Uterus (tissue), 4 donors: ENCODE data around the gene GLB1L2. TPM values are rescaled to one million over a fixed set of nuclear protein-coding genes. Genes with fewer than 3 reads are reported as not detected.

Source experiments
- DNase-seq, 2 donors: peaks; one replicate each; pipeline ENCODE4 v3.0.0-alpha.2; 2019 to 2020
- H3K27ac ChIP-seq, 2 donors: fragments of 200-600 bp; sonication (generic); 1 replicate in 1 of 2; 2 replicates in 1 of 2; pipeline ENCODE4 v1.5.1; 2016 to 2018
- H3K27me3 ChIP-seq, 2 donors: fragments of 200-600 bp; sonication (generic); one replicate each; pipeline ENCODE4 v1.5.1; 2018 to 2019; ENCODE audit warnings: control low read depth in 1 of 2
- H3K36me3 ChIP-seq, 2 donors: fragments of 200-600 bp; sonication (generic); one replicate each; pipeline ENCODE4 v1.5.1; 2019; ENCODE audit warnings: control low read depth in 1 of 2
- H3K4me1 ChIP-seq, 2 donors: fragments of 200-600 bp; sonication (generic); one replicate each; pipeline ENCODE4 v1.5.1; 2018 to 2019; ENCODE audit warnings: control low read depth in 1 of 2
- H3K4me3 ChIP-seq, 2 donors: fragments of 200-600 bp; sonication (generic); 1 replicate in 1 of 2; 2 replicates in 1 of 2; pipeline ENCODE4 v1.5.1; 2018 to 2019; ENCODE audit warnings: mild to moderate bottlenecking in 1 of 2
- H3K9me3 ChIP-seq, 2 donors: fragments of 200-600 bp; sonication (generic); one replicate each; pipeline ENCODE4 v1.5.1; 2019; ENCODE audit warnings: control low read depth in 1 of 2
- POLR2A ChIP-seq, 2 donors: fragments of 450-650 bp; IDR thresholded peaks; one replicate each; pipeline ENCODE4 v1.6.1; 2016; ENCODE audit warnings: antibody characterized with exemption in 2 of 2, mild to moderate bottlenecking in 1 of 2, moderate library complexity in 1 of 2
- intact Hi-C: fragments of 100-400 bp; cut with DNase I; formaldehyde crosslinking; loops from one replicate; pipeline ENCODE4 v1.15.1; 2023; ENCODE audit warnings: low total_unique reads
- total RNA-seq, 4 donors: library from RNA; depleted of rRNA in 3 of 4; stranded (reverse); fragments of >200 nt in 3 of 4; gene quantifications; one replicate each; pipeline versions ENCODE4 v1.1.0 to v1.2.4, GENCODE V29; 2014 to 2023
- TF ChIP-seq, protein P1 (sequence below), 4 experiments: fragments of 200-600 bp in 2 of 4; fragments of 450-650 bp in 2 of 4; sonication (generic) in 2 of 4; IDR thresholded peaks; one replicate each; pipeline ENCODE4 v1.5.1; 2016 to 2019; ENCODE audit warnings: antibody characterized with exemption in 4 of 4, mild to moderate bottlenecking in 2 of 4, moderate library complexity in 1 of 4
- donor health status: DM: yes; HTN: yes; CAD: no.

Gene GLB1L2
- total RNA-seq, 4 donors from 2014 or later = 5.0 to 28.2 (median 16.7) TPM

DNA sequence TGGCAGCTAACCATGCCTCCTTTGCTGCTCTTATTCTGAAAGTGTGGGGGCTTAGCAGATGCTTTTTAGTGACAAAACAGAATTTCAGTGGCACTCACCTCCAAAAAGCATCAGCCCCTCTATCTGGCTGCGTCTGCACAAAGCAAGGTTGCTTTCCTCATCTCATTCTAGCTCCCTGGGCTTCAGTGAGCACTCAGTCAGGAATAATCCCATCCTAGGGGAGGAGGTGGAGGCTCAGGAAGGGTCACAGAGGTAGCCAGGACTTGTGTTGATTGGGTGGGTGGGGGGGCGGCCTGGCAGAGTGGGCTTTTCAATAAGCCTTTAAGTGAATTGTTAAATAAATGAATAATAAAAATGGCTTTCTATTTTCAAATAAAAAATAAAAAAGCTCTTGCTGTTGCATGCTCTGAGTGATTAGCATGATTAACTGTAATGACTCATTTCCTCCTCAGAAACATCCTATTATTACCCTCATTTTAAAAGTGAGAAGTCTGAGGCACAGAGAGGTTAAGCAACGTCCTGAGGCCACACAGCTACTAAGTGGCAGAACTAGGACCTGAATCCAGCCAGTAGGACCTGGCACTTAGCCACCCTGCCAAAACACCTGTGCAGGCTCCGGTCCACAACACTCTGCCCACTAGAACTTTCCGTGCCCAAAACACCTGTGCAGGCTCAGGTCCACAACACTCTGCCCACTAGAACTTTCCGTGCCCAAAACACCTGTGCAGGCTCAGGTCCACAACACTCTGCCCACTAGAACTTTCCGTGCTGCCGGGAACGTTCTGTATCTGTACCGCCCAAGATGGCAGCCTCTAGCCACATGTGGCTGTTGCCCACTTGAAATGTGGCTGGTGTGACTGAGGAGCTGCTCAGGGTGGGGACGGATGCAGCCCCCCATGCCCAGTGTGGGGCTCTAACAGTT, 74.7 kb downstream of the GLB1L2 start:
- DNase-seq = no peak
- Histone ChIP-seq H3K9me3 (no peaks in the 10 kb centered on the region), H3K4me3 (no peak overlapping the region), H3K27ac (no peak overlapping the region), H3K4me1 (peaks cover 0 to 5% of the 10 kb centered on the region in 2 donors), H3K27me3 (peaks cover 0 to 13% of the 10 kb centered on the region in 2 donors), H3K36me3 (no peaks in the 10 kb centered on the region)
- no peak for TF ChIP-seq POLR2A (IDR thresholded peaks at IDR 0.05)
- TF ChIP-seq, protein P1, sequence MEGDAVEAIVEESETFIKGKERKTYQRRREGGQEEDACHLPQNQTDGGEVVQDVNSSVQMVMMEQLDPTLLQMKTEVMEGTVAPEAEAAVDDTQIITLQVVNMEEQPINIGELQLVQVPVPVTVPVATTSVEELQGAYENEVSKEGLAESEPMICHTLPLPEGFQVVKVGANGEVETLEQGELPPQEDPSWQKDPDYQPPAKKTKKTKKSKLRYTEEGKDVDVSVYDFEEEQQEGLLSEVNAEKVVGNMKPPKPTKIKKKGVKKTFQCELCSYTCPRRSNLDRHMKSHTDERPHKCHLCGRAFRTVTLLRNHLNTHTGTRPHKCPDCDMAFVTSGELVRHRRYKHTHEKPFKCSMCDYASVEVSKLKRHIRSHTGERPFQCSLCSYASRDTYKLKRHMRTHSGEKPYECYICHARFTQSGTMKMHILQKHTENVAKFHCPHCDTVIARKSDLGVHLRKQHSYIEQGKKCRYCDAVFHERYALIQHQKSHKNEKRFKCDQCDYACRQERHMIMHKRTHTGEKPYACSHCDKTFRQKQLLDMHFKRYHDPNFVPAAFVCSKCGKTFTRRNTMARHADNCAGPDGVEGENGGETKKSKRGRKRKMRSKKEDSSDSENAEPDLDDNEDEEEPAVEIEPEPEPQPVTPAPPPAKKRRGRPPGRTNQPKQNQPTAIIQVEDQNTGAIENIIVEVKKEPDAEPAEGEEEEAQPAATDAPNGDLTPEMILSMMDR (IDR thresholded peaks at IDR 0.05) = no peak
- intact Hi-C loops = no loop called here

DNA sequence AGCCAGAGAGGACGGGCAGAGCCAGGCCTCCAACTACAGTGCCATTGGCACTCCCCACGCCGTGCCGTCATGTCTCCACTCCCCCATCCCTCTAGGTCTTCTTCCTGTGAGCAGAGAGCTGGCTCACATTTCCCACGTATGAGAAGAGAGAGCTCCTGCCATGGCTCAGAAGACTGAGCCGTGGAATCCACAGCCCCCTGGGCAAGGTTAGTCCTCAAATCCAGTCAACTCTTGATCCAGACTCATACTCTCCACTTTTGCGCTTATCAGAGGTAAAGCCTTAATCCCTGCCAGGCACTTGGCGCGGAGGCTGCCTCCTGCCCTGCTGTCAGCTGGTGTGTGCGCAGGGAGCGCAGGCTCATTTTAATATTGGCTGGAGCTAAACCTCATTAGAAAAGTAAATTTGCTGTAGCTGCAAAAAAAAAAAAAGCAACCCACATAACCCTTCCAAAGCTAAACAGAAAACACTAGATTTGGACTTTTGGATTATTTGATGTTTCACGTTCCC, 75.6 kb downstream of the GLB1L2 start:
- no peak for TF ChIP-seq POLR2A (IDR thresholded peaks at IDR 0.05)
- TF ChIP-seq, protein P1 (IDR thresholded peaks at IDR 0.05) = no peak
- Histone ChIP-seq H3K4me3 (no peak overlapping the region), H3K36me3 (no peaks in the 10 kb centered on the region), H3K27me3 (peaks cover 0 to 14% of the 10 kb centered on the region in 2 donors), H3K9me3 (no peaks in the 10 kb centered on the region), H3K27ac (no peak overlapping the region), H3K4me1 (peaks cover 0 to 10% of the 10 kb centered on the region in 2 donors)
- no peak for DNase-seq
- intact Hi-C loops = no loop called here

DNA sequence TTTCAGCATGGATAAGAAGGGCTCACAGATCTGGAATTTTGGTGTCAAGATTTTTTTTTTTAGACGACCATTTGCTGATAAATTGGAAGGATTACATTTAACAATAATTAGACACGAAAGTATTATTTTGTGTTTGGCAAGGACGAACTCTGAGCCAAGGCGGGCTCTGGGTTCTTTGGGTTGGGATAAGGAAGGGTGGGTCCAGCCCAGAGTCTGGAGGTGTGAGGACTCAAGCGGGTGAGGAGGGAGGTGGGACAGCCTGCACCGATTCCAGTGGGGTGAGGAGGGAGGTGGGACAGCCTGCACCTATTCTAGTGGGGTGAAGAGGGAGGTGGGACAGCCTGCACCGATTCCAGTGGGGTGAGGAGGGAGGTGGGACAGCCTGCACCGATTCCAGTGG, 76.1 kb downstream of the GLB1L2 start:
- no peaks in the 10 kb centered on the region for H3K9me3 ChIP-seq
- no peak overlapping the region for H3K4me3 ChIP-seq
- TF ChIP-seq POLR2A (IDR thresholded peaks at IDR 0.05) = no peak
- TF ChIP-seq, protein P1 (IDR thresholded peaks at IDR 0.05) = no peak
- no peak for DNase-seq
- no peak overlapping the region for H3K27ac ChIP-seq
- peaks cover 0 to 14% of the 10 kb centered on the region in 2 donors for H3K4me1 ChIP-seq
- H3K27me3 ChIP-seq = peaks cover 0 to 14% of the 10 kb centered on the region in 2 donors
- H3K36me3 ChIP-seq = no peaks in the 10 kb centered on the region
- intact Hi-C loops = no loop called here

DNA sequence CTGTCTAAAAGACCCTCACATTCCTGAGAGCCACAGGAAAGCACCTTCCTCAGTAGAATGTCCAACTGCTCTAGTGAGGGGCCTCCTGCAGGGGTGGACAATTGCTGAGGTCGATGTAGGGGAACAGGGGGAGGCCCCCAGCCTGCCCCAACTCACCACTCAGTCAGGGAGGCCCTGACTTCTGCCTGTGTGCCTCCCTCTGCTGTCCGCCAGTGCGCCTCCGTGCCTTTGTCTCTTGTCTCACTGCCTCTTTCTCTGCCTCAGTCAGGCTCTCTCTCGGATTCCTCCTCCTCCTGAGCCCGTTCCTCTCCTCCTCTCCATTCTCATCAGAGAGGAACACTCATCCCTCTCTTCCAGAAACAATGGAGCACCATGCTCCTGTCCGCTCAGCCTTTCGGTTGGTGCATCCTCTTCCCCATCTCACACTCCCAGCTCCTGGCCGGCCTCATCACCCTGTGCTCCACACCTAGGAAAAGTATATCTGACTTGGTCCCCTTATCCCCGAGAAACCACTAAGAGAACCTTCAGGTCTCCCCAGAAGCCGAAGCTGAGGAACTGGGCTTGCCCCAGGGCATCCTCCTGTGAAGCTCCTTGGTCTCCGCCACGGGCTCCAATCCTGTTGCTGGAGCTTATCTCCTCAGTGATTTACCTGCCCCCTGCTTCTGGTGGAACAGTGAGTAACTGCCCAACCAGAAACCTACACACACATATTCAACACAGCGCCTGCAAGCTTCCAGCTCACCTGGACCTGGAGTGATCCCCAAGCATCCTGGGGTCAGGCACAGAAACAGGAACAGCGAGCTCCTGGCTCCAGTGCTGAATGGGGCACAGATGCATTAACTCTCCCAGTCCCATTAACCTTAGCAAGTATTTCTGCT, 78.0 kb downstream of the GLB1L2 start:
- Histone ChIP-seq H3K27me3 (peaks cover 0 to 16% of the 10 kb centered on the region in 2 donors), H3K36me3 (no peaks in the 10 kb centered on the region), H3K27ac (no peak overlapping the region), H3K4me1 (peaks cover 0 to 14% of the 10 kb centered on the region in 2 donors), H3K4me3 (no peak overlapping the region), H3K9me3 (no peaks in the 10 kb centered on the region)
- TF ChIP-seq, protein P1 (IDR thresholded peaks at IDR 0.05) = no peak
- no peak for TF ChIP-seq POLR2A (IDR thresholded peaks at IDR 0.05)
- no peak for DNase-seq
- intact Hi-C loops = no loop called here
